Heart left ventricle (tissue), 16 donors: ENCODE data around the gene HSD3B7. TPM values are rescaled to one million over a fixed set of nuclear protein-coding genes. Genes with fewer than 3 reads are reported as not detected.

Experiments used
- ATAC-seq, 4 donors: fragments of 200-7000 bp; cut with Tn5 transposase; one replicate each; pipeline ENCODE4 v1.9.1; 2020 to 2022; ENCODE audit warnings: moderate library complexity in 4 of 4, mild to moderate bottlenecking in 3 of 4, moderate number of reproducible peaks in 1 of 4
- DNase-seq, 5 donors: peaks; one replicate each; pipeline ENCODE4 v3.0.0-alpha.2; 2020
- H3K27ac ChIP-seq, 12 donors: fragments of 200-600 bp; sonication (generic) in 4 of 12; one replicate each; pipeline versions ENCODE4 v1.5.0 to v1.8.0; 2016 to 2022; ENCODE audit warnings: mild to moderate bottlenecking in 2 of 12
- H3K27me3 ChIP-seq, 9 donors: fragments of 200-600 bp; sonication (generic) in 2 of 9; one replicate each; pipeline versions ENCODE4 v1.5.1 to v1.8.0; 2016 to 2022; ENCODE audit warnings: mild to moderate bottlenecking in 3 of 9
- H3K36me3 ChIP-seq, 9 donors: fragments of 200-600 bp; sonication (generic) in 2 of 9; one replicate each; pipeline versions ENCODE4 v1.5.0 to v1.8.0; 2018 to 2022; ENCODE audit warnings: mild to moderate bottlenecking in 2 of 9
- H3K4me1 ChIP-seq, 12 donors: fragments of 200-600 bp; sonication (generic) in 4 of 12; one replicate each; pipeline versions ENCODE4 v1.5.0 to v1.8.0; 2016 to 2022; ENCODE audit warnings: mild to moderate bottlenecking in 3 of 12
- H3K4me3 ChIP-seq, 12 donors: fragments of 200-600 bp; sonication (generic) in 4 of 12; one replicate each; pipeline versions ENCODE4 v1.5.0 to v1.8.0; 2017 to 2022; ENCODE audit warnings: mild to moderate bottlenecking in 9 of 12, moderate library complexity in 4 of 12
- H3K9me3 ChIP-seq, 12 donors: fragments of 200-600 bp; sonication (generic) in 4 of 12; one replicate each; pipeline versions ENCODE4 v1.5.0 to v1.8.0; 2016 to 2022; ENCODE audit warnings: mild to moderate bottlenecking in 1 of 12
- POLR2A ChIP-seq, 2 donors: fragments of 450-650 bp; IDR thresholded peaks; one replicate each; pipeline ENCODE4 v1.6.1; 2017; ENCODE audit warnings: antibody characterized with exemption in 2 of 2, mild to moderate bottlenecking in 2 of 2, moderate library complexity in 2 of 2
- whole genome bisulfite sequencing, 4 donors: extraction: QIAGEN DNeasy Blood & Tissue Kit in 2 of 4; methylation state at CpG; one replicate each; pipeline versions ENCODE4 v1.1.5 to v1.1.7; 2013 to 2018; 5-methylcytosine and 5-hydroxymethylcytosine counted together
- intact Hi-C, 10 donors: fragments of 100-400 bp; cut with DNase I; formaldehyde crosslinking; loops; one replicate each; pipeline versions ENCODE4 v1.11.1 to v1.14.2; 2022
- polyA plus RNA-seq, 2 donors: library from polyadenylated mRNA; stranded (reverse); fragments of 200-250 nt; gene quantifications; one replicate each; pipeline ENCODE4 v1.2.3, GENCODE V29; 2013
- total RNA-seq, 9 donors: library from RNA; depleted of rRNA in 2 of 9; stranded (reverse); fragments of >200 nt in 2 of 9; fragmentation: NEBNext Ultra II Directional in 3 of 9; extraction: Animal tissue kit (Norgen Biotek cat#: 25700) in 3 of 9; gene quantifications; one replicate each; pipeline versions ENCODE4 v1.1.0 to v1.2.4, GENCODE V29; 2016 to 2023
- TF ChIP-seq, protein P1 (sequence below), 12 donors: fragments of 200-600 bp; sonication (generic) in 4 of 12; IDR thresholded peaks; one replicate each; pipeline versions ENCODE4 v1.5.0 to v1.8.0; 2018 to 2022; ENCODE audit warnings: antibody characterized with exemption in 12 of 12, mild to moderate bottlenecking in 5 of 12
- donor health status: ischemic (EF 13 %, LVEDD 7.1; RV severe dilation, severe dysfunction).
- donor health status: healthy with polysubstance abuse.
- donor health status: DM: no; HTN: yes; CAD: no.
- donor health status: DM: no; HTN: no; CAD: no.
- donor health status: ischemic (EF 25% LVEDD 6.9; RV normal size, moderate dysfunction).
- donor health status: ischemic (EF 25% LVEDD 5.7; RV mildly dilated, moderate dysfunction).
- donor health status: healthy.
- donor health status: DM: yes; HTN: yes; CAD: no.
- donor health status: ischemic (EF 35%, LVEDD 5.7; RV mildly dilated, moderate dysfunction).
- donor health status: nonischemic (EF 11% LVEDD 7.7; RV severe dilation, severe dysfunction).
- donor health status: DM: yes; HTN: yes; CAD: no.
- donor health status: PGD.
- donor health status: ischemic (EF 29% LVEDD 5.4; RV normal size, mild dysfunction).
- donor health status: nonischemic (EF 23%, LVEDD 6.1; RV moderate dilation, normal function).

Gene HSD3B7
- total and polyA plus RNA-seq, 11 donors, result 3.8 to 27.2 (median 7.1) TPM

DNA sequence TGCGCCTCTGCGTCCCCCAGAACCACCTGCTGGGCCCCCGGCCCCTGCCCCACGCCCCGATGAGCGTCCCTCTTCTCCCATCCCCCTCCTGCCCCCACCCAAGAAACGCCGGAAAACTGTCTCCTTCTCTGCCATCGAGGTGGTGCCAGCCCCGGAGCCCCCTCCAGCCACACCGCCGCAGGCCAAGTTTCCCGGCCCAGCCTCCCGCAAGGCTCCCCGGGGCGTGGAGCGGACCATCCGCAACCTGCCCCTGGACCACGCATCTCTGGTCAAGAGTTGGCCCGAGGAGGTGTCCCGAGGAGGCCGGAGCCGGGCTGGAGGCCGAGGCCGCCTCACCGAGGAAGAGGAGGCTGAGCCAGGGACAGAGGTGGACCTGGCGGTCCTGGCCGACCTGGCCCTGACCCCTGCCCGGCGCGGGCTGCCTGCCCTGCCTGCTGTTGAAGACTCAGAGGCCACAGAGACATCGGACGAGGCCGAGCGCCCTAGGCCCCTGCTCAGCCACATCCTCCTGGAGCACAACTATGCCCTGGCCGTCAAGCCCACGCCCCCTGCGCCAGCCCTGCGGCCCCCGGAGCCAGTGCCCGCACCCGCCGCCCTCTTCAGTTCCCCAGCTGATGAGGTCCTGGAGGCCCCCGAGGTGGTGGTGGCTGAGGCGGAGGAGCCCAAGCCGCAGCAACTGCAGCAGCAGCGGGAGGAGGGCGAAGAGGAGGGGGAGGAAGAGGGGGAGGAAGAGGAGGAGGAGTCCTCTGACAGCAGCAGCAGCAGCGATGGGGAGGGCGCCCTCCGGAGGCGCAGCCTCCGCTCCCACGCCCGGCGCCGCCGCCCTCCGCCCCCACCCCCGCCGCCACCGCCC lies 5.6 kb upstream of the HSD3B7 start:
- H3K9me3 ChIP-seq, result no peaks in the 10 kb centered on the region
- H3K4me3 ChIP-seq, result no peak overlapping the region
- DNase-seq, result no peak
- H3K4me1 ChIP-seq, result peaks cover 0 to 2% (median 0%) of the 10 kb centered on the region in 12 donors
- H3K36me3 ChIP-seq, result peaks cover 0 to 97% (median 77%) of the 10 kb centered on the region in 9 donors
- no peak for ATAC-seq
- TF ChIP-seq POLR2A (IDR thresholded peaks at IDR 0.05), result no peak
- TF ChIP-seq, protein P1, sequence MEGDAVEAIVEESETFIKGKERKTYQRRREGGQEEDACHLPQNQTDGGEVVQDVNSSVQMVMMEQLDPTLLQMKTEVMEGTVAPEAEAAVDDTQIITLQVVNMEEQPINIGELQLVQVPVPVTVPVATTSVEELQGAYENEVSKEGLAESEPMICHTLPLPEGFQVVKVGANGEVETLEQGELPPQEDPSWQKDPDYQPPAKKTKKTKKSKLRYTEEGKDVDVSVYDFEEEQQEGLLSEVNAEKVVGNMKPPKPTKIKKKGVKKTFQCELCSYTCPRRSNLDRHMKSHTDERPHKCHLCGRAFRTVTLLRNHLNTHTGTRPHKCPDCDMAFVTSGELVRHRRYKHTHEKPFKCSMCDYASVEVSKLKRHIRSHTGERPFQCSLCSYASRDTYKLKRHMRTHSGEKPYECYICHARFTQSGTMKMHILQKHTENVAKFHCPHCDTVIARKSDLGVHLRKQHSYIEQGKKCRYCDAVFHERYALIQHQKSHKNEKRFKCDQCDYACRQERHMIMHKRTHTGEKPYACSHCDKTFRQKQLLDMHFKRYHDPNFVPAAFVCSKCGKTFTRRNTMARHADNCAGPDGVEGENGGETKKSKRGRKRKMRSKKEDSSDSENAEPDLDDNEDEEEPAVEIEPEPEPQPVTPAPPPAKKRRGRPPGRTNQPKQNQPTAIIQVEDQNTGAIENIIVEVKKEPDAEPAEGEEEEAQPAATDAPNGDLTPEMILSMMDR (IDR thresholded peaks at IDR 0.05), result no peak
- intact Hi-C loops, result loop anchor here in 9 of 10 donors (5.0 to 10.0 kb wide), 10 partner anchors 95 to 895 kb away; partner anchors contain the start of genes VKORC1 (in 2 of the 9), ZNF646 (in 2 of the 9), ZNF668 (in 2 of the 9) and ZNF843 (in 2 of the 9)
- WGBS, 4 donors, result 92 to 94% (median 92%) methylated on average over 29 to 62 of the region's 62 CpGs
- no peak overlapping the region for H3K27ac ChIP-seq
- H3K27me3 ChIP-seq, result no peaks in the 10 kb centered on the region

DNA sequence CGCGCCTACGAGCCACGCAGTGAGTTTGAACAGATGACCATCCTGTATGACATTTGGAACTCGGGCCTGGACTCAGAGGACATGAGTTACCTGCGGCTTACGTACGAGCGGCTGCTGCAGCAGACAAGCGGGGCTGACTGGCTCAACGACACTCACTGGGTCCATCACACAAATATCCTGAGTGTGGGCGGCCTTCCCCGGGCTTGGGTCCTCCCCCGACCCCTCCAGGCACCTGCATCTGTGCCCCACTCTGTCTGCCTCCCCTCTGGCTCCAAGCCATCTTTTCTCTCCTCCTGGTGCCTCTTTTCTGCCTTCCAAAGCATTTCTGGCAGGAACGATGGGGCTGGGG lies 5.0 kb upstream of the HSD3B7 start:
- H3K36me3 ChIP-seq, result peaks cover 0 to 95% (median 72%) of the 10 kb centered on the region in 9 donors
- intact Hi-C loops, result loop anchor here in 9 of 10 donors (5.0 to 10.0 kb wide), 9 partner anchors 95 to 895 kb away; partner anchors contain the start of genes VKORC1 (in 2 of the 9), ZNF843 (in 2 of the 9), ZNF267 (in 1 of the 9) and ZNF646 (in 1 of the 9)
- no peak for DNase-seq
- no peak for TF ChIP-seq POLR2A (IDR thresholded peaks at IDR 0.05)
- TF ChIP-seq, protein P1 (IDR thresholded peaks at IDR 0.05), result no peak
- H3K9me3 ChIP-seq, result no peaks in the 10 kb centered on the region
- no peak for ATAC-seq
- no peak overlapping the region for H3K27ac ChIP-seq
- H3K4me3 ChIP-seq, result no peak overlapping the region
- H3K4me1 ChIP-seq, result peaks cover 0 to 7% (median under 1%) of the 10 kb centered on the region in 12 donors
- 91 to 93% (median 92%) methylated on average over 10 to 15 of the region's 15 CpGs for WGBS, 4 donors
- H3K27me3 ChIP-seq, result no peaks in the 10 kb centered on the region

DNA sequence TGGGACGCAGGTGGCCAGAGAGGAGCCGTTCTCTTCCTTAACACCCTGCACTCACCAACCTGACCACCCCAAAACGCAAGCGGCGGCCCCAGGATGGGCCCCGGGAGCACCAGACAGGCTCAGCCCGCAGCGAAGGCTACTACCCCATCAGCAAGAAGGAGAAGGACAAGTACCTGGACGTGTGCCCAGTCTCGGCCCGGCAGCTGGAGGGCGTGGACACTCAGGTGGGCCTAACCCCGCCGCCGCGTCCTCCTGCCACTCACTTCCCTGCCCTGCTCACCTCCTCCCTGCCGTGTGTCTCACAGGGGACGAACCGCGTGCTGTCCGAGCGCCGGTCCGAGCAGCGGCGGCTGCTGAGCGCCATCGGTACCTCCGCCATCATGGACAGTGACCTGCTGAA lies 4.6 kb upstream of the HSD3B7 start:
- TF ChIP-seq POLR2A (IDR thresholded peaks at IDR 0.05), result no peak
- TF ChIP-seq, protein P1 (IDR thresholded peaks at IDR 0.05), result no peak
- Histone ChIP-seq H3K36me3 (peaks cover 0 to 90% (median 69%) of the 10 kb centered on the region in 9 donors), H3K9me3 (no peaks in the 10 kb centered on the region), H3K4me3 (no peak overlapping the region), H3K4me1 (peaks cover 0 to 12% (median 4%) of the 10 kb centered on the region in 12 donors), H3K27ac (no peak overlapping the region), H3K27me3 (no peaks in the 10 kb centered on the region)
- DNase-seq (no peak), ATAC-seq (no peak)
- intact Hi-C loops, result loop anchor here in 9 of 10 donors (5.0 to 10.0 kb wide), 9 partner anchors 94 to 894 kb away; partner anchors contain the start of genes VKORC1 (in 2 of the 9), ZNF843 (in 2 of the 9), ZNF267 (in 1 of the 9) and ZNF646 (in 1 of the 9)
- WGBS, 4 donors, result 86 to 92% (median 86%) methylated on average over 28 to 29 of the region's 29 CpGs

DNA sequence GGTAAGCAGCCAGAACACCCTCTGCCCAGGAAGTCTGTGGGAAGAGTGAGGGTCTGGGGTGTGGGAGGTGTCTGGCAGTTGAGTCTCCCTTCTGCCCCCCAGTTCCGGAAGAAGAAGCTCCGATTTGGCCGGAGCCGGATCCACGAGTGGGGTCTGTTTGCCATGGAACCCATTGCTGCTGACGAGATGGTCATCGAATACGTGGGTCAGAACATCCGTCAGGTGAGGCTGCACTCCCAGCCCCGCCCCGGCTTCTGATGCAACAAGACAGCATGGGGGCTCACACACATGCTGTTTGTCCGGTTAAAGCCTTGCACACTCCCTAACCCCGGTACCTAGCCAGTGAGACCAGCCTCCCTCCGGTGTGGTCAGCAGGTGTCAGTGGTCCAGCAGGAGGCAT lies 4.0 kb upstream of the HSD3B7 start:
- no peak for DNase-seq
- no peak overlapping the region for H3K4me3 ChIP-seq
- TF ChIP-seq, protein P1 (IDR thresholded peaks at IDR 0.05), result no peak
- TF ChIP-seq POLR2A (IDR thresholded peaks at IDR 0.05), result no peak
- ATAC-seq, result no peak
- no peaks in the 10 kb centered on the region for H3K9me3 ChIP-seq
- H3K27me3 ChIP-seq, result no peaks in the 10 kb centered on the region
- WGBS, 4 donors, result 87 to 97% (median 93%) methylated on average over 11 to 14 of the region's 14 CpGs
- H3K36me3 ChIP-seq, result peaks cover 0 to 85% (median 64%) of the 10 kb centered on the region in 9 donors
- intact Hi-C loops, result loop anchor here in 9 of 10 donors (5.0 to 10.0 kb wide), 9 partner anchors 94 to 894 kb away; partner anchors contain the start of genes VKORC1 (in 2 of the 9), ZNF843 (in 2 of the 9), ZNF267 (in 1 of the 9) and ZNF646 (in 1 of the 9)
- peaks cover 0 to 17% (median 9%) of the 10 kb centered on the region in 12 donors for H3K4me1 ChIP-seq
- H3K27ac ChIP-seq, result no peak overlapping the region
